Loucy (cell line): Measurements from ENCODE around the gene FAM20C.

Experiments
- CTCF ChIP-seq: fragments of 200-600 bp; sonication (generic); conservative IDR thresholded peaks from 2 replicates; pipeline ENCODE4 v1.5.1; 2014; ENCODE audit warnings: mild to moderate bottlenecking, antibody characterized with exemption, low read length
- EZH2phosphoT487 ChIP-seq: fragments of 200-600 bp; IDR thresholded peaks from 2 replicates; pipeline ENCODE4 v1.6.1; 2018; ENCODE audit warnings: antibody characterized with exemption, mild to moderate bottlenecking, moderate library complexity, borderline replicate concordance

- no peak for TF ChIP-seq EZH2phosphoT487
- no peak for TF ChIP-seq CTCF
Observed at GRCh38 chr7:258476-259190, 66.3 kb downstream of the FAM20C start.
